CD4-positive, alpha-beta T cell (primary cell): ENCODE measurements around the gene TMEM94. TPM values are rescaled to one million over a fixed set of nuclear protein-coding genes. Genes with fewer than 3 reads are reported as not detected.

ENCODE experiments used
- ATAC-seq: fragments of 200-7000 bp; cut with Tn5 transposase; one replicate; pipeline ENCODE4 v1.10.0; 2022; ENCODE audit warnings: mild to moderate bottlenecking; ENCODE audit not compliant: poor library complexity
- CTCF ChIA-PET: fragments of 350-600 bp; sonication (Branson Sonifier 250); formaldehyde crosslinking; loops from one replicate; lab custom pipeline; 2021; ENCODE audit warnings: antibody characterized with exemption, inconsistent platforms; lab: Charles Lee
- POLR2A ChIA-PET: fragments of 350-600 bp; sonication (Branson Sonifier 250); formaldehyde crosslinking; loops from one replicate; lab custom pipeline; 2021; ENCODE audit warnings: antibody characterized with exemption, inconsistent platforms; lab: Charles Lee
- DNase-seq, 14 experiments: peaks; one replicate each; pipeline ENCODE4 v3.0.0-alpha.2; 2013 to 2020; ENCODE audit warnings: mixed read lengths in 2 of 14
- H3K27ac ChIP-seq, 2 donors: one replicate each; pipeline versions ENCODE4 v1.5.1 to v1.7.0; 2013; ENCODE audit warnings: low read length in 2 of 2, low read depth in 1 of 2, mild to moderate bottlenecking in 1 of 2
- H3K27me3 ChIP-seq, 2 experiments: 1 replicate in 1 of 2; 2 replicates in 1 of 2; pipeline versions ENCODE4 v1.6.1 to v1.7.0; 2013; ENCODE audit warnings: low read length in 2 of 2, control low read depth in 1 of 2, mild to moderate bottlenecking in 1 of 2, moderate library complexity in 1 of 2; ENCODE audit not compliant: insufficient read depth in 2 of 2, control insufficient read depth in 1 of 2
- H3K36me3 ChIP-seq: one replicate; pipeline ENCODE4 v1.6.1; 2013; ENCODE audit warnings: low read length, control low read depth; ENCODE audit not compliant: insufficient read depth
- H3K4me1 ChIP-seq: one replicate; pipeline ENCODE4 v1.6.1; 2013; ENCODE audit warnings: low read length, control low read depth; ENCODE audit not compliant: insufficient read depth
- H3K4me3 ChIP-seq: one replicate; pipeline ENCODE4 v1.5.1; 2013; ENCODE audit warnings: mild to moderate bottlenecking, low read length, moderate library complexity
- H3K9me3 ChIP-seq, 2 experiments: 1 replicate in 1 of 2; 2 replicates in 1 of 2; pipeline versions ENCODE4 v1.6.1 to v1.7.0; 2013; ENCODE audit warnings: low read length in 2 of 2, mild to moderate bottlenecking in 2 of 2, control low read depth in 1 of 2, moderate library complexity in 1 of 2; ENCODE audit not compliant: control insufficient read depth in 1 of 2, insufficient read depth in 1 of 2
- H3K27ac Mint-ChIP-seq: one replicate; pipeline ENCODE4 v1.8.0; 2020; ENCODE audit warnings: mixed read lengths
- H3K27me3 Mint-ChIP-seq: one replicate; pipeline ENCODE4 v1.8.0; 2021; ENCODE audit warnings: mixed read lengths
- H3K36me3 Mint-ChIP-seq: one replicate; pipeline ENCODE4 v1.8.0; 2021; ENCODE audit warnings: low read depth, mixed read lengths
- H3K4me1 Mint-ChIP-seq: one replicate; pipeline ENCODE4 v1.8.0; 2021; ENCODE audit warnings: low read depth, mixed read lengths
- H3K4me3 Mint-ChIP-seq: one replicate; pipeline ENCODE4 v1.8.0; 2020; ENCODE audit warnings: mild to moderate bottlenecking, mixed read lengths
- H3K9me3 Mint-ChIP-seq: one replicate; pipeline ENCODE4 v1.8.0; 2020; ENCODE audit warnings: mixed read lengths
- intact Hi-C, 2 experiments: fragments of 100-400 bp; cut with DNase I in 1 of 2; cut with micrococcal nuclease in 1 of 2; formaldehyde crosslinking; loops; one replicate each; pipeline versions ENCODE4 v1.15.1 to v1.9.0; 2023 to 2025; cut with DNase I, micrococcal nuclease
- total RNA-seq, 174 experiments: library from RNA in 2 of 174; stranded (reverse) in 2 of 174; gene quantifications; one replicate each; pipeline ENCODE4 v1.2.3 and lab custom pipeline; 2021 to 2026
- TF ChIP-seq, protein P1 (sequence below): fragments of 200-600 bp; IDR thresholded peaks from one replicate; pipeline ENCODE4 v1.8.0; 2022; ENCODE audit warnings: antibody characterized with exemption, mild to moderate bottlenecking

TMEM94 gene
- total RNA-seq, 2 experiments from 2014 or later: 52.8 to 57.3 TPM

DNA sequence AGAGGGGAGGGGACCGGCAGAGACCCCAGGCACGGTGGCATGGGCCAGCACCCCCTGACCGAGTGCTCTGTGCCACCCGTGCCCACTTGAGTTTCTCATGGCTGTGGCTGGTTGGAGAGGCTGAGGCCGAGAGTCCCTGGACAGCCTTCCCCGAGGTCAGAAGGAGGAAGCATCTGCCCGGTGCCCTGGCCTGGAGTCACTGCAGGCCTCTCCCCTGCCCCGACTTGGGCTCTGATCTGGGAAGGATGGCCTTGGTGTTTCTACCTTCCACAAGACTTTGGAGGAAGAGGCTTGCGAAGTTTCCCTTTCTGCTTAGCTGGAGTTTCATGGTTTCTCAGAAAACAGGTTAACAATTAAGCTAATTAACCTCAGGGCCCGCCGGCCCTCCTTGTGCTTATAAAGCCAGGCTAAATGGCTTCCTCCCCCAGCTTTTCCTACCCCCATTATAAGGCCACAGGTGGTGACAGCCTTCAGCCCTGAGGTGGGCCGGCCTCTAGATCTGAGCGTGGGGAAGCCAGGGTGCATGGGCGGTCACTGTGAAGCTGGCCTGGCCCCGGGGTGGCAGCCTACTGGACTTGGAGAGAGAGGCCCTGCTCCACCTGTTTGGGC, 86.4 kb downstream of the TMEM94 start:
- no peaks in the 10 kb centered on the region for H3K9me3 ChIP-seq
- ATAC-seq: no peak
- Mint-ChIP-seq H3K4me1 (no peaks in the 10 kb centered on the region), H3K4me3 (no peak overlapping the region), H3K36me3 (no peaks in the 10 kb centered on the region), H3K27ac (no peak overlapping the region), H3K9me3 (no peaks in the 10 kb centered on the region), H3K27me3 (no peaks in the 10 kb centered on the region)
- ChIA-PET CTCF (interaction anchor here (1.3 kb wide), 1 partner anchor 25 kb away, joined by 3 read pairs; no protein-coding TSS in a partner anchor), POLR2A (no interaction called here)
- intact Hi-C loops: no loop called here
- H3K4me1 ChIP-seq: peaks cover 2% of the 10 kb centered on the region
- peaks cover 8% of the 10 kb centered on the region for H3K36me3 ChIP-seq
- DNase-seq: no peak
- no peak overlapping the region for H3K4me3 ChIP-seq
- no peaks in the 10 kb centered on the region for H3K27me3 ChIP-seq
- H3K27ac ChIP-seq: no peak overlapping the region
- TF ChIP-seq, protein P1, sequence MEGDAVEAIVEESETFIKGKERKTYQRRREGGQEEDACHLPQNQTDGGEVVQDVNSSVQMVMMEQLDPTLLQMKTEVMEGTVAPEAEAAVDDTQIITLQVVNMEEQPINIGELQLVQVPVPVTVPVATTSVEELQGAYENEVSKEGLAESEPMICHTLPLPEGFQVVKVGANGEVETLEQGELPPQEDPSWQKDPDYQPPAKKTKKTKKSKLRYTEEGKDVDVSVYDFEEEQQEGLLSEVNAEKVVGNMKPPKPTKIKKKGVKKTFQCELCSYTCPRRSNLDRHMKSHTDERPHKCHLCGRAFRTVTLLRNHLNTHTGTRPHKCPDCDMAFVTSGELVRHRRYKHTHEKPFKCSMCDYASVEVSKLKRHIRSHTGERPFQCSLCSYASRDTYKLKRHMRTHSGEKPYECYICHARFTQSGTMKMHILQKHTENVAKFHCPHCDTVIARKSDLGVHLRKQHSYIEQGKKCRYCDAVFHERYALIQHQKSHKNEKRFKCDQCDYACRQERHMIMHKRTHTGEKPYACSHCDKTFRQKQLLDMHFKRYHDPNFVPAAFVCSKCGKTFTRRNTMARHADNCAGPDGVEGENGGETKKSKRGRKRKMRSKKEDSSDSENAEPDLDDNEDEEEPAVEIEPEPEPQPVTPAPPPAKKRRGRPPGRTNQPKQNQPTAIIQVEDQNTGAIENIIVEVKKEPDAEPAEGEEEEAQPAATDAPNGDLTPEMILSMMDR: no peak

DNA sequence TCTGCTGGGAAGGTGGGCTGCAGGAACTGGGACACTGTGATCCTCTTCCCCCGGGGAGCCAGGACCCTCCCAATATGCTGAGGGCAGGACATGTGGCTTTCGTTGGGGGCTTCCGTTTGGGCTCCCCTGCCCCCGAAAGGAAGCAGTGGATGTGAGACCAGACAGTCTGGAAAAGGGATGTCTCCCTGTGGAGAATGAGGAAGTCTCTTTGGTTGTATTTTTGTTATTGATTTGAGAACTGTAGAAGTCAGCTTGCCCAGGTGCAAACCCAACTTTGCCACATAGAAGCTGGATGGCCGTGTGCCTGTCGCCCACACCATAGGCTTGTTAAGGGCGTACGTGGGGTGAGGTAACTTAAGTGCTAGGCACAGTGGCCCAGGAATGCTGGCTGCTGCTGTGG, 87.8 kb downstream of the TMEM94 start:
- Histone ChIP-seq H3K9me3 (no peaks in the 10 kb centered on the region), H3K36me3 (peaks cover 8% of the 10 kb centered on the region), H3K27me3 (no peaks in the 10 kb centered on the region), H3K27ac (no peak overlapping the region), H3K4me3 (no peak overlapping the region), H3K4me1 (peaks cover 2% of the 10 kb centered on the region)
- H3K9me3 Mint-ChIP-seq: no peaks in the 10 kb centered on the region
- no peak overlapping the region for H3K27ac Mint-ChIP-seq
- H3K4me1 Mint-ChIP-seq: no peaks in the 10 kb centered on the region
- ATAC-seq (no peak), DNase-seq (no peak)
- ChIA-PET CTCF (no interaction called here), POLR2A (no interaction called here)
- no peaks in the 10 kb centered on the region for H3K27me3 Mint-ChIP-seq
- no peaks in the 10 kb centered on the region for H3K36me3 Mint-ChIP-seq
- intact Hi-C loops: no loop called here
- H3K4me3 Mint-ChIP-seq: no peak overlapping the region
- TF ChIP-seq, protein P1: no peak

DNA sequence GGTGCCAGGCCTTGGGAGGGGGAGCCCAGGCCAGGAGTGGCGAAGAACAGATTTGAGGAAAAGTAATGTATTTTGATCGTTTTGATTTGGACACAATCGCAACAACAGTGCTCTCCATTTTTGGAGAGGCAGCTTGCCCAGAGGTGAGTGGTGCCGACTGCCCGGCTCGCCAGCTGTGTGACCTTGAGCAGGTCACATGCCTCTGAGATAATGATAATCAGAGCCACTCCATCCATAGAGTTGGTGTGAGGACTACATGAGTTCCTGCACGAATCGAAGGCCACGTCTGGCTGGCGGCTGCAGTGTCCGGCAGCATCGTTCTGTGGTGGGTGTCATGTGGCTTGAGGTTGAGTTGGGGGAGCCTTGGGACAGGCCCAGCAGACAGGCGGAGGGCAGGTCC, 89.7 kb downstream of the TMEM94 start:
- Histone ChIP-seq H3K27me3 (no peaks in the 10 kb centered on the region), H3K9me3 (no peaks in the 10 kb centered on the region), H3K4me3 (no peak overlapping the region), H3K27ac (no peak overlapping the region), H3K36me3 (peaks cover 3% of the 10 kb centered on the region), H3K4me1 (peaks cover 2% of the 10 kb centered on the region)
- DNase-seq: no peak
- Mint-ChIP-seq H3K4me1 (no peaks in the 10 kb centered on the region), H3K36me3 (no peaks in the 10 kb centered on the region), H3K9me3 (no peaks in the 10 kb centered on the region), H3K27me3 (no peaks in the 10 kb centered on the region), H3K27ac (no peak overlapping the region), H3K4me3 (no peak overlapping the region)
- POLR2A ChIA-PET: no interaction called here
- no peak for ATAC-seq
- intact Hi-C loops: no loop called here
- CTCF ChIA-PET: interaction anchor here (0.6 kb wide), 1 partner anchor 15 kb away, joined by 3 read pairs; no protein-coding TSS in a partner anchor
- TF ChIP-seq, protein P1: no peak
